Inflammatory macrophage treated with lipopolysaccharide for 4 hours (primary cell): Measurements from ENCODE around the gene MRPL12.
"Not testable (repeated sequence)": the region's sequence is repeated elsewhere in the genome, so short reads cannot be mapped to it uniquely, and the experiment has no call there.

Experiments used
- DNase-seq: peaks from one replicate; pipeline ENCODE4 v3.0.0-alpha.2; 2020

MRPL12 gene

GRCh38 chr17:81717766-81718089 lies 14.6 kb downstream of the MRPL12 start:
- no peak for DNase-seq

- DNase-seq = no peak
Observed at GRCh38 chr17:81719410-81720266, 16.5 kb downstream of the MRPL12 start.

GRCh38 chr17:81720267-81721071 lies 17.3 kb downstream of the MRPL12 start:
- no peak for DNase-seq

- DNase-seq = no peak
Observed at GRCh38 chr17:81722184-81723120, 19.3 kb downstream of the MRPL12 start.

- no peak for DNase-seq
Observed at GRCh38 chr17:81723651-81724209, 20.6 kb downstream of the MRPL12 start.

GRCh38 chr17:81725439-81725838 lies 22.3 kb downstream of the MRPL12 start:
- DNase-seq = no peak

- no peak for DNase-seq
Observed at GRCh38 chr17:81726004-81726403, 22.8 kb downstream of the MRPL12 start.

- DNase-seq = no peak
Observed at GRCh38 chr17:81727324-81728031, 24.3 kb downstream of the MRPL12 start.

- peak; percentile 78 for DNase-seq
Observed at GRCh38 chr17:81733507-81734404, 30.6 kb downstream of the MRPL12 start.

GRCh38 chr17:81734405-81735263 lies 31.5 kb downstream of the MRPL12 start:
- DNase-seq = no peak

- DNase-seq = peak; percentile 92
Observed at GRCh38 chr17:81735264-81736102, 32.3 kb downstream of the MRPL12 start.

GRCh38 chr17:81737947-81738800 lies 35.0 kb downstream of the MRPL12 start:
- no peak for DNase-seq

GRCh38 chr17:81738801-81739393 lies 35.7 kb downstream of the MRPL12 start:
- no peak for DNase-seq

- DNase-seq = not testable (repeated sequence)
Observed at GRCh38 chr17:81739593-81739992, 36.4 kb downstream of the MRPL12 start.

- DNase-seq = peak; percentile 11
Observed at GRCh38 chr17:81740395-81740961, 37.3 kb downstream of the MRPL12 start.

GRCh38 chr17:81741049-81741593 lies 38.0 kb downstream of the MRPL12 start:
- DNase-seq = no peak
